GM19438 (cell line): ENCODE measurements around the gene SEPTIN2.
"Not testable (repeated sequence)": the region's sequence is repeated elsewhere in the genome, so short reads cannot be mapped to it uniquely, and the experiment has no call there.

Experiments
- ATAC-seq: cut with Tn5 transposase; IDR thresholded peaks from one replicate; pipeline ENCODE4 v1.9.1; 2021; ENCODE audit warnings: low read depth; ENCODE audit not compliant: unreplicated experiment

SEPTIN2 gene

DNA sequence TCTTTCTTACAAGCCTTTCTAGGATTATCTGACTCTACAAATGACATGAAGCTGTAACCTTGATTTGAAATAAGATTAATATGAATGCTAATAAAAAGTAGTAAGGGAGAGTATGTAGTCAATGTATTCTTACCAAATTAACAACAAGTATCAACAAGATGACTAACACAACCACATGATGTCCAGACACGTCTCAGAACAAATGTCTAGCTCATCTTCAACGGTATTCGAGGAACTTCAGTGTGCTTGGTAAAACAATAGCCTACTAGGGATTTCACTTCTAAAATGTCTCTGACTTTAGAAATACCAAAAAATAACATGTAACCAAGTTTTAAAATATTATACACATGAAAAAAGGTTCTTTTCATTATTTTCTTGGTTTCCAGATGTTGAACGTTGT, 3.6 kb upstream of the SEPTIN2 start:
- no peak for ATAC-seq

DNA sequence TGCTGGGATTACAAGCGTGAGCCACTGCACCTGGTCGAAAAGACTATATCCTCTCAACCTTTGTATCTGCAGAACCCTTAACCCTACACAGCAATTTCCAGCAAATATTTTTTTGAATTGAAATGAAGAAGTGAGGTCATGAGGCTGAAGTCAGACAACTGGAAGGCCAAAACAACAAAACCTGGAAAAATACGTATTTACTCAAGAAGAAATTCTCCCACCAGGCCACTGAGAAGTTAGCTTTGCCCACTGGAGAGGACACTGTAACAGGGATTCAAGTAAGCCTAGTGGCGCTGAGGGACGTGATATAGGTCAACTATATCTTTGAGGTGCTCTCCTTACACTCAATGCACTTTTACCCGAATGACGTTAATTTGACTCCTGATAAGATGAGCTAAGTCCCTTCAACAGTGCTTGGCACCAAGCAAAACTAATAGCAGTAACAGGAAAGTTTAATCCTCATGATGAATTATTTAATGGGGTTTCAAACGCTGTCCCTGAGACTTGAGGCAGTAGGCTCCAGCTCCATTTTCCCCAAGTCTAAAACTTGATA, 2.1 kb upstream of the SEPTIN2 start:
- ATAC-seq: no peak

DNA sequence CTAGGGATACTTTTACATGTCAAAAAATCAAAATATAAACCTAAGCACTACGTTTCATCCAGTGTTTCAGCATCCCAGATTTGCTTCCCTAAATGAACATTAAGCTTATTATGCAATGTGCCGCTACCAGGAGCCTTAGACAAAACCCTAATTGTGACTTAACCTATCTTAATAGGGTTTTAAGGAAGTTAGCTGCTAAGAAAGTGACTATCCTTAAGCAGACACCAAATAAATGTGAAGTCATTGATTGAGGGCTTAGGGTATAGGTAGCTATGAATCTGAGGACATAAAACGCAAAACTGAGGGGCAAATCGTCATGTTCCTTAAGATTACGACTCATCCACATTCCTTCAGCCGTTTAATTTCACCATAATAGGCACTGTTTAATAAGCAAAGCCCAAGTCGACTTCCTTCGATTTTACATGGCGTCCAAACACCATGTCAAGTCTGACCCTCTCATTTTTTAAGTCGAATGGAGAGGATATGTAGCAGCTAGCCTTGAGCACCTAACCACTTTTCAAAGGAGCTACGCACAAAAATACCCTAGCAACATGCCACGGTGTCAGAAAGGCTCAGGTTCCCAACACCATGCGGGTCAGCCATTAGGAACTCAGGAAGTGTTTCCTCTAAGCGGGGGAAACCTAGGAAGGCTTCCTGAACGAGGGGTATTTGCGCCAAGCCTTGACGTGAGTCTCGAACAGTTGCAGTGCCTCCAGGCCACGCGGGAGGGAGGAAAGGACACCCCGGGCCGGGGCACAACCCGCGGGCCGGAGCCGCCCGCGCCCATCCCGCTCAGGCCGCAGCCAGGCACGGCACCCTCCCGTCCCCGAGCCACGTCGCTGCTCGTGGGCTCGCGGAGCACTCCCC, 1.3 kb upstream of the SEPTIN2 start:
- ATAC-seq: peak; percentile 6

DNA sequence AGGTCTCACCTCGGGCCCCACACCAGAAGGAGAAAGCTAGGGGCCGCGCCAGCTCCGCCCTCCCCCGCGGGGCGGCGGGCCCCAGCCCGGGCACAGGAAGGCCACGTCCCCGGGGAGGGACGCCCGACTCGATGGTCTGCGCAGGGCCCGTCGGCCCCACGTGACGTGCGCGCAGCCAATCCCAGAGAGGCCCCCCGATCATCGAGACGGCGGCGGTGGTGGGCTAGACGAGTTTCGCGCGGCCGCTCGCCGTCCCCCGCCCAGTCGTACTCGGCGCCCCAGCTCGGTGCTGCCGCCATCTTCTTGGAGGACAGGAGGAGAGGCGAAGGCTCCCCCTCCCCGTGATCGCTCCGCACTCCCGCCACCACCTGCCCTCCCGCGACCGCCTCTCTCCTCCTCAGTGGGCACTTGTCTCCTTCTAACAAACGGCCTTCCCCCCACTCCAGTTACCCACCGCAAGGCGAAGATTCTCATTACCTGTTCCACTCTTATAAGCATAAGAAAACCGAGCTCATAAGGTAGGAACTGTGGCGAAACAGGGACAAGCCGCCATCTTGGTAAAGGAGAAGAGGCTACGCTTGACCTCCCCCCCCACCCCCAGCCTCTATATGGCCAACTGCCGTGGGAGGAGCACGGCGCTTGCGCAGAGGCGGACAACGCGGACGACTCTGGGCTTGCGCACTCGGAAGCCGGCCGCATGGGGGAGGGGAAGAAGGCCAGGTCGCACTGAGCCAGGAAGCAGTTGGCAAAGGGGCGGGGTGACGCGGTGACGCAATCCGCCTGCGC, 439 bp upstream of the SEPTIN2 start, which contains the start of gene HDLBP:
Gene HDLBP, minus strand, starts transcription at position 580 of the 786 bp plus-strand sequence. CDS start 48,803 bp downstream, outside the sequence.
- peak; percentile 67 for ATAC-seq

DNA sequence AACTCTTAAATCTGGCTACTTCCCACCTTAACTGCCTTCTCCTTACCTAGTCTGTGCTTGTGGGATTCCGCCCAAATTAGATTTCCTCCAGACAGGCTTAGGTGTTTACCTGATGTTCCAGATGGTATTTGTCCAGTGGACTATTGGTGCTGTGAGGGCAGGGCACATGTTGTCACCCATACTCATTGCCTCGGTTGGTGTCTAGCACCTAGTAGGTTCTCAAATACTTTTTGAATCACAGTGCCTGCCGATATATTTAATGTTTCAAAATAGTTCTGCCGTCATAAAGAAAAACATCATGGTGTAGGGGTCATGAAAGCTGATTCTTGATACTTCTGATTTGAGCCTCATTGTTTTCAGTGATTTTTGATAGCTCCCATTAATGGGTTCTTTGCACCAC, 1.1 kb downstream of the SEPTIN2 start:
- ATAC-seq: no peak

DNA sequence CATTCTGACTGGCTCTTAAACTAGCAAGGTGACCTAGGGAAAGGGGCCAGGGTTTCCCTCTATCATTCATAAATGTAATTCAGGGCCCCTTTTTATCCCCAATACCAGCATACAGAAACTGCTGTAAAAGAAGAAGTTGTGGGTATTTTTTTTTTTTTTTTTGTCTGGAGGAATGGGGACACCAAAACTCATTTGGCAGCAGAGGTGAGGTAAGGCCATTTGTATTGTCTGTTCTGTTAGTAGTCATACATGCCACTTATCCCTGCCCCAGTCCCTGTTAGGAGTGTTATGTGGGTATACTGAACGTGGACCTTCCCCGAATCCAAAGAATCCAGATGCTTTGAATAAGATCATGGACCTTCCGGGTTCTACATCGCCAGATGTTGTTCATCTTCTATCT, 1.7 kb downstream of the SEPTIN2 start:
- ATAC-seq: no peak

DNA sequence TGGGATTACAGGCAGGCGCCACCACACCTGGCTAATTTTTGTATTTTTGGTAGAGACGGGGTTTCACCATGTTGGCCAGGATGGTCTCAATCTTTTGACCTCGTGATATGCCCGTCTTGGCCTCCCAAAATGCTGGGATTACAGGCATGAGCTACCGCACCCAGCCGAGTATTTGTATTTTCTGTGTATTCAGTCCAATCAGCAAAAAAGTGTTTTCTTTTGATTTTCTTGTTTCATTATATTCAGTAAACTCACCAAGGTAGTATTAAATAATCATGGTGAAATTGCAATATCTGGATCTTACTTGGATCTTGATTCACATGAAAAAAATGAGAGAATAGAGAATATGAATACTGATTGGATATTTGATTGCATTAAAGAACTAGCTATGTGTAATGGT, 3.1 kb downstream of the SEPTIN2 start:
- not testable (repeated sequence) for ATAC-seq

DNA sequence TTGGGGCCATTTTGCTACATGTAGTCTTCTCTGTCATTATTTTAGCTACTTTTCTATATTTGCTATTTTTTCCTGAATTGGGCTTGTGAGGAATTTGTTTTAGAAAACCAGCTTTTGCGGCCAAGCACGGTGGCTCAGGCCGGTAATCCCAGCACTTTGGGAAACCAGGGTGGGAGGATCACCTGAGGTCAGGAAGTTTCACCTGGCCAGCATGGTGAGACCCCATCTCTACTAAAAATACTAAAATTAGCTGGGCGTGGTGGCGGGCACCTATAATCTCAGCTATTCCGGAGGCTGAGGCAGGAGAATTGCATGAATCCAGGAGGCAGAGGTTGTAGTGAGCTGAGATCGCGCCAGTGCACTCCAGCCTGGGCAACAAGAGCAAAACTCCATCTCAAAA, 4.7 kb downstream of the SEPTIN2 start:
- no peak for ATAC-seq

DNA sequence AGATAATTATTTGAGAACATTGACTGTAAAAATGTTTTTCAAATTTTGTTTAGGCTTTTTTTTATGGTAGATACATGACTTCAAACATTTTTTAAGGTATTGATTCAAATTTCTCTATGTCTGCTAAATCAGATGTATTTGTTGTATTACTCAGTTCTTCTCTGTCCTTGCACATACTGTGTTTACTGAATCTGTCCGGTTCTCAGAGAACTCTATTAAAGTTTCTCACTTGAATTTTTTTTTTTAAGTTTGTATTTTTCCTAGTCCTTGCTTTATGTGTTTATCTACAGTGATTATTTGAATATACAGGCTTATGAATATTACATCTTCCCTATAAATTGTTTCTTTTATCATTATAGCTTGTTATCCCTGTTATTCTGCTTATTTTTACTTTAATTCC, 5.3 kb downstream of the SEPTIN2 start:
- no peak for ATAC-seq

DNA sequence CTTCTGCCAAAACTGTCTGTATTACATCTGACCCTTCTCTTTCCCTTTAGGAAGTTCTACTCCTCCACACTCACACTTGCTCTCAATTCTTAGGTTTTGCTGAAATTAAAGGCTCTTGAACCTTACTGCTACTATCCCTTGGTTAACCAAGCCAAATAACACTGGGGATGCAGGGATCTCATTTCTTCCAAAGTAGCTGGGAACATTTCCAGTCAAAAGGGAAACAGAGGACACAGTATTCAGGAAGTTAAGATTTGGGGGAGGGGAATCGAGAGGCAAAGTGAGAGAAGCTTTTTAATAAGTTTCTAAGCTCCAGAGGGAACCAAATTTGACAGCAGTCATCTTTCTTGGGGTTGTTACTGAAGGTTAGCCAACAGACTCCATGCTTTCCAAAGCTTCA, 6.2 kb downstream of the SEPTIN2 start:
- no peak for ATAC-seq

DNA sequence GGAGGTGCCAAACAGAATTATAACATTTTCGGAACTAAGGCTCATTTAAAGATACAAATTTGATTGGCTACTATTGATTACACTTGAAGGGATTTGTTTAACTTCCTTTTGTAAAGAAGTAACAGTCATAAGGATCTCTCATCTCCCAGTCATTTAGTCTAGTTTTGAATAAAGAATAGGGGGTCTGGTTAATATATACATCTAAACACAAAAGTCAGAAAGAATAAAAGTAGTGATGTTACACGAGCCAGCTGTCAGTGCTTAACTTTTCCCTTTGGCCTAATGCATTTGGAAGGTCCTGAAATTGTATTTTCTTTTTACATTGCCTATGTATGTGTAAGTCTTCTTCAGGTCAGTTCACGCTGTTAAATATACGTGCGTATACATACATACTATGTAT, 8.1 kb downstream of the SEPTIN2 start:
- no peak for ATAC-seq

DNA sequence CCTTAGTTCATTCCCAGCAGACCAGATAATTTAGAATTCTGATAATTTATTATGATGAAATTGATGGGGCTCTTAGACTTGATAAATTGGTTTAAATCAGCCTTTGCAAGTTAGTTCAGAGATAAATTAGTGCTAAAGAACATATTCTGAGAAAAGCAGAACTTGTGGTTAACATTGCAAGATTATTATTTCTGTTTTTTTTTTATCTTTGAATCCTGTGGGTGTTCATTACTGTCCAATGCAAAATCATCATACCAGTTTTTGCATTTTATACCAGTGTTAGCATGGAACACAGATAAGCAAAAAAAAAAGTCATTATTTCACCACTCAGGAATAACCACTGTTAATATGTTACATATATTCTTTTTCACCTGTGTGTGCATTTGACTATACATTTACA, 9.1 kb downstream of the SEPTIN2 start:
- no peak for ATAC-seq

DNA sequence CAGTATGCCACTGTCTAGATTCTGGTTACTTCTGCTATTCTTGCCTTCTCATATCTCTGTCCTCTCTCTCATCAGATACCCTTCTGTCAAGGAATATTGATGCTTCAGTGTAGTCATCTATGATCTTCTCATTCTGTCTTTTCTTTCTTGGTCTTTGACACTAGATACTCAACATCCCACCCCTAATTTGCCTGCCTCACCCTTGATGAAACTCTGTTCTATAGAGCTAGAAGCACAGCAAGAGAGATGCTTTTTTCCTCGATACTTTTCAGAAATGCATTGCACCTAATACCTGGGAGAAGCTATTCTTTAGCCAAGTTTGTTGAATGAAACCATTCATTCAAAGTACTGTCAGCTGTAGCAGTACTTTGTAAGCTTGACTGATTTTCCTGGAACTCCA, 9.5 kb downstream of the SEPTIN2 start:
- ATAC-seq: no peak

DNA sequence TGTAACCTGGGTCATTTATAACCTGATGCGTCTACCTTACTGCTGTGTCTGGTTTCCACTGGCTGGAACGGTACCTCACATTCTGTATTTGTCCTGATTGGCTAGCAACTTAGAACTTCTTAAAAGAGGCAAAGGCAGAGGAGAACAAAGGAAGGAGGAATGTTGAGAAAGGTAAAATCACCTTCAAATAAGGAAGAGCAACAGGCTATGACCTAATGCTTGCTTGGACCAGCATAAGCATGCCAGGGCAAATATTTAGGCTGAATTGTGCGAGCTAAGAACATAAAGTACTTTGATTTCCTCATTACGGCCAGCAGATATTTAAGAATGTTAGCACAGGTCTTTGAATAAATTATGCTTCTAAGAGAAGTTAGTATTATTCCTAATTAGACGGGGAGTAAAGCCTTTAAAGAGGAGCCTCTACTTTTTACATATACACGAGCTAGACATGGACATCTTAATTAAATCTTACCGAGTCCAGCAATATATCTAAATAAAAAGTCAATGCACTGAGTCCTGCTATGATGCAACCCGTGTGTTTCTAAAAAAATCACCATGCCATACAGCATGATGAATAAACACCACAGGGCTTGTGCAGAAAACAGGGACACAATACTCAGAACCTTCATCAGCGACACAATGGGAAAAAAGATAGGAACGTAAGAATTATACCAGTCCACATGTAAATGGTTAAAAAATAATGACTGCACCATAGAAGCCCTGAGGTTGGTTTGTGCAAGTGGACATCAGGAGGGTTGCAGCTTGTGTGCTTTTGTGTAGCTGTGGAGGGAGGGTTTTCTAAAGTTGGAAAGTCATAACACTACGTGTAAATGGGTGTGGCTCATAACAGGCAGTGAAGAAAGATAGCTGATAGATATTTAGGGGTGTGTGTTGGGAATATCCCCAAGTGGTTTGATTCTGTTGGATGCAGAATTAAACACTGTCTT, 14.2 kb downstream of the SEPTIN2 start:
- ATAC-seq: no peak

DNA sequence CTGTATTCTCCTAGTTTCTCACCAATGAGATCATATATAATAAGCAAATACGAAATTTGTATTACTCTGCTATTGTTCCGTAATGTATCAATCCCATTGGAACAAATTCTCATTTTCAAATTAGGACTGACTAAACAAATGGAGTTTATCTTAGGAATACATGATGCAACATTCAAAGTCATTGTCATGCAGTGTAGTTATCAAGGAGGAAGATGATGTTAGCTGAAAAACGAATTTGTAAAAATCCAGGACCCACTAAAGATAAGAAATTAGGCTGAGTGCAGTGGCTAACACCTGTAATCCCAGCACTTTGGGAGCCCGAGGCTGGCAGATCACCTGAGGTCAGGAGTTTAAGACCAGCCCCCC, 14.9 kb downstream of the SEPTIN2 start:
- no peak for ATAC-seq

DNA sequence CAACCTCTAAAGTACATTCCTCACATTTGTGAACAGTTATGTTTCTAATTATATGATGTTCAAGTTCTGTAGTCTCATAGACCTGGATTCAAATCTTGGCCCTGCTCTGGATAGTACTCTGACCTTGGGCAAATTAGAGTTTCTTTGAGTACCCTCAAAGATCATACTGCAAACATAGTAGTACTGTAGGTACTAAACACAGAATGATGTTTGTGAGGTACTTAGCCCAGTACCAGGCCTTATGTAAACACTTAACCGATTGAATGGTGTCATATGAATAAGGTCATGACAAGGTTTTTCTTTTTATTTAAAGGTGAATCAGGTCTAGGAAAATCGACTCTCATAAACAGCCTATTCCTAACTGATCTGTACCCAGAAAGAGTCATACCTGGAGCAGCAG, 19.1 kb downstream of the SEPTIN2 start:
- ATAC-seq: no peak

DNA sequence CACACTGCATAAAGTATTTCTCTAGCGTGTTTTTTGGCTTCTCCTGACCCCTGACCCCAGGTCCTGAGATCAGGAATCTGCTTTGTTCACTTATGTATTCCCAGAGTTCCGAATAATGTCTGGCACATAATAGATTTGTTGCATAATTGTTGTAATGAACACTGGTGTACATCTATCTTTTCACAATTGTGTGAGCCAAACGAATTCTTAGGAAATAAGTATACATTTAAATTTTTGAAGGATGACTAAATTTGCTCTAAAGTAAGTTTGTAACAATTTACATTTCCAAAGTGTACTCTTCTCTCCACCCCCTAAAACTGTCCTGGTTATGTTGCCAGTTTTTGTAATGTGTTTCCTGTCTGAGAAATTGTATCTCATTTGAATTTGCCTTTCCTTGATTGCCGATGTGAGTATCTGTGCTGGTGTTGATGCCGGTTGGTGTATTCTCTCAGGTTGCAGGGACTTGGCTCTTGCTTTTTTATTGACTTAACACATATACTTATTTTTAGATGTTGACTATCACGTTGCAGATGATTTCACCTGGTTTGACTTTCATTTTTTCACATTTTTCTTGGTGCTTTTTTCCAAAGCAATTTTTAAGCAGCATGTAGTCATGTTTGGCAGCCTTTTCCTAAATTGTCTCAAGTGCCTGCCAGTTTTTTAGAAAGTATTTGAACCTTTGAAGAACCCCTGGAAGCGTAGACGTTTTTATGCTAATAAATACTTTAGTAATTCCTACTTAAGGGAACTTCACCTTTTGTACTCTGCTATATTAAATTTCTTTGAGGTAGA, 24.3 kb downstream of the SEPTIN2 start:
- ATAC-seq: no peak

DNA sequence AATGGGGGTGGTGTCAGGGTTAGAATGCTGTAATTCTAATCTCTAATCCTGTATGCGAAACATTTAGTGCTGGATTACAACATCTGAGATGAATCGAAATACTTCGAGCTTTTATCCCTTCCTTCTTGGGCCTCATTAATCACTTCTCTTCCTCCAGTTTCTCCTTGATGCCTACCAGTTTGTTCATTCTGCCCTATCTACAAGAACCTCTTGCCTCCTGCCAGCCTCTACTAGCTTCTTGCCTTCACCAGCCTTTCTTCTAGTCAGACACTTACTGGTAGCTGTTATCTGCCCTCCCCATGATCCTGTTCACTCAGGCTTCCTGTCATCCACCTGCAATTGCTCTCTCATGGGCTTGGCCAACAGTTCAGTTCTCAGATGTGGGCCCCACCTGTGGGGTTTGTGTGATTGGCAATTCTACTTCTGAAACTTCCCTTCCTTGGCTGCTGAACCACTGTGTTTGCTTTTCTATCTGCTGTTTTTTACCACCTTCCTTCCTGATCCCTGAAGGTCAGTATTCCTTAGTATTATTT, 25.0 kb downstream of the SEPTIN2 start:
- no peak for ATAC-seq

DNA sequence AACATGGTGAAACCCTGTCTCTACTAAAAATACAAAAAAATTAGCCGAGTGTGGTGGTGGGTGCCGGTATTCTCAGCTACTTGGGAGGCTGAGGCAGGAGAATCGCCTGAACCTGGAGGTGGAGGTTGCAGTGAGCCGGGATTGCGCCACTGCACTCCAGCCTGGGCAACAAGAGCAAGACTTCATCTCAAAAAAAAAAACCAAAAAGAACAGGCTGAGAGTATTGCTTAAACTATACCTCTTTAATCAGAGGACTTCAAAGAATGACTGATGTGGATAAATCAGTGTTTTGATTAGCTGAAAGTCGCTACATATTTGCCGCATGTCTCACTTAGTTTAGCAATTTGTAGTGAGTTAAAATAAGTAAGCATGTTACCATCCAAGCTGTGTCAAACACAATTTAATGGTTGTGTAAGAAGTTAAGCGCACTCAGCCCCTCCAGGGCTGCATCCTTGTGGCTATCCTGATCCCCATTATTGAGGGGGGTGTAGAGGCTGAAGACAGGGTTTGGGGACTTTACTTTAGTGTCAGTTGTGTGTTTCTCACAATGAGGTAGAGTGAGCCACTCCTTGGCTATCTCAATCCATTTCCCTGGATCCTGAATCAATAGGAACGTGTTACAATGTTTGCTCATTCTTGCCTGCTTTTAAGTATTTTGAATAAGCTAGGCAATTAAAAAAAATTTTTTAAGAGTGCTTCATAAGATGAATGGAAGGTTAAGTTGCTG, 29.4 kb downstream of the SEPTIN2 start:
- no peak for ATAC-seq
